Central memory CD8-positive, alpha-beta T cell (primary cell): ENCODE data around the gene SOX1.

Source experiments
- ATAC-seq: fragments of 150-1000 bp; cut with Tn5 transposase; replicated peaks from 2 replicates; pipeline ENCODE4 v1.10.0; 2022; ENCODE audit warnings: mild to moderate bottlenecking, moderate FRiP score, moderate number of reproducible peaks; ENCODE audit not compliant: poor library complexity, severe bottlenecking; ENCODE audit errors: extremely low read depth
- DNase-seq, 2 donors: peaks; one replicate each; pipeline ENCODE4 v3.0.0; 2021; ENCODE audit warnings: low spot score in 2 of 2
- H3K27ac Mint-ChIP-seq: one replicate; pipeline ENCODE4 v1.8.0; 2022; ENCODE audit warnings: low read depth, mild to moderate bottlenecking, moderate library complexity, mixed read lengths
- H3K27me3 Mint-ChIP-seq: one replicate; pipeline ENCODE4 v1.8.0; 2022; ENCODE audit warnings: mixed read lengths
- H3K36me3 Mint-ChIP-seq: one replicate; pipeline ENCODE4 v1.8.0; 2022; ENCODE audit warnings: mild to moderate bottlenecking, moderate library complexity, mixed read lengths; ENCODE audit not compliant: insufficient read depth
- H3K4me1 Mint-ChIP-seq: one replicate; pipeline ENCODE4 v1.8.0; 2022; ENCODE audit warnings: mixed read lengths
- H3K4me3 Mint-ChIP-seq: one replicate; pipeline ENCODE4 v1.8.0; 2022; ENCODE audit warnings: mild to moderate bottlenecking, moderate library complexity, mixed read lengths
- H3K9me3 Mint-ChIP-seq: one replicate; pipeline ENCODE4 v1.8.0; 2022; ENCODE audit warnings: mixed read lengths

Gene SOX1

GRCh38 chr13:112118451-112119064, 51.6 kb downstream of the SOX1 start:
- Mint-ChIP-seq H3K4me3 (no peak overlapping the region), H3K4me1 (no peaks in the 10 kb centered on the region), H3K36me3 (peaks cover 2% of the 10 kb centered on the region), H3K27ac (no peak overlapping the region), H3K27me3 (peaks cover 30% of the 10 kb centered on the region), H3K9me3 (no peaks in the 10 kb centered on the region)
- DNase-seq, result no peak
- no peak for ATAC-seq

DNA sequence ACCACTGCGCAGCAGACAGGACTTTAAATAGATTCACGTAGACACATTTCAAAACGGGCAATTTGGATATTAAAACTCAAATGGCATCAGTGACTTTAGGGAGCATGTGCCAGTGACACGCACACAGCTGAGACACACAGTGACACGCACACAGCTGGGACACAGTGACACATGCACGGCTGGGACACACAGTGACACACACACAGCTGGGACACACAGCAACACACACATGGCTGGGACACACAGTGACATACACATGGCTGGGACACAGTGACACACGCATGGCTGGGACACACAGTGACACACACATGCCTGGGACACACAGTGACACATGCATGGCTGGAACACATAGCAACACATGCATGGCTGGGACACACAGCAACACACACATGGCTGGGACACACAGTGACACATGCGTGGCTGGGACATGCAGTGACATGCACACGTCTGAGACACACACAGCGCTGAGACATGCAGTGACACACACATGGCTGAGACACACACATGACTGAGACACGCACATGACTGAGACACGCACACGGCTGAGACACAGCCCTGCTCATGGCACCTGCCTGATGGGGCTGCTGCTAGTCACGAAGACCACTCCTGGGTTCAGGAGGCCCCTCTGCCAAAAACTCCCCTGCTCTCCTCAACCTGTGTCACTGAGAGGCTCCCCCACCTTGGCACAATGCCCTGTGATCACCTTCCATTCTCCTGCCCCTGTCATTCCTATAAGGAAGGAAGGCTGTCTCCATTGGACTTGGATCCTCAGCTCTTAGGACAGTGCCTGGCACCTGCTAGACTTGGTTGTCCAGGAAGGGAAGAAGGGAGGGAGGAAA, 52.5 kb downstream of the SOX1 start:
- Mint-ChIP-seq H3K4me1 (no peaks in the 10 kb centered on the region), H3K27ac (no peak overlapping the region), H3K36me3 (peaks cover 2% of the 10 kb centered on the region), H3K4me3 (no peak overlapping the region), H3K9me3 (no peaks in the 10 kb centered on the region), H3K27me3 (peaks cover 21% of the 10 kb centered on the region)
- no peak for ATAC-seq
- DNase-seq, result no peak

- Mint-ChIP-seq H3K27ac (no peak overlapping the region), H3K4me1 (no peaks in the 10 kb centered on the region), H3K4me3 (no peak overlapping the region), H3K9me3 (no peaks in the 10 kb centered on the region), H3K36me3 (no peaks in the 10 kb centered on the region), H3K27me3 (peaks cover 16% of the 10 kb centered on the region)
- ATAC-seq (no peak), DNase-seq (no peak)
Measured at GRCh38 chr13:112120031-112120373, 53.1 kb downstream of the SOX1 start.
